GM18951 (cell line): ENCODE measurements around the gene ISYNA1.
"Not testable (repeated sequence)": the region's sequence is repeated elsewhere in the genome, so short reads cannot be mapped to it uniquely, and the experiment has no call there.

Experiments used
- POLR2A ChIP-seq: IDR thresholded peaks from 4 replicates; pipeline ENCODE4 v1.6.1; 2011; ENCODE audit warnings: mild to moderate bottlenecking; ENCODE audit not compliant: insufficient read length, insufficient read depth; ENCODE audit errors: extremely low read depth
- in situ Hi-C: fragments of 300-500 bp; cut with MboI; formaldehyde crosslinking; loops from one replicate; pipeline ENCODE4 v1.12.0; 2022; ENCODE audit warnings: low sequenced_read_pairs, mixed read lengths, inconsistent platforms; ENCODE audit not compliant: unreplicated experiment

ISYNA1 gene

DNA sequence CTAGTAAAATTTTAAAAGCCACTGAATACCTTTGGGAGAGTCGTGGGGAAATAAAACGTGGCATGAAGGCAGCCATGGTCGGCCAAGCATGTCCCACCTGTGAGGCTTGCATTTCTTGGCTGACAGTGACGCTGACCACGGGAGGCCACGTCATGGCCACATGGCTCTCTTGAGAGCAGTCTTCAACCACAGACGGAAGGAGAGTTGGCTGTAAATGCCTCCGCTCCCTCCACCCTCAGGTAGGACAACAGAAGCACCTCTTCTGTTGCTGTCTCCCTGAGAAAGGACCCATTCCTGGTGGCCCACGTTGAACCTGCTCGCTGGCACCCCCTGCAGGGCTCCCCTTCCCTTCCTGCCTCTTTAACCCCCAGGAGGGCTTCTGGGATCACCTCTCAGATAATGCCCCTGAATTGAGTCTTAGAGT lies 29.9 kb downstream of the ISYNA1 start:
- in situ Hi-C loops: no loop called here
- no peak for TF ChIP-seq POLR2A

DNA sequence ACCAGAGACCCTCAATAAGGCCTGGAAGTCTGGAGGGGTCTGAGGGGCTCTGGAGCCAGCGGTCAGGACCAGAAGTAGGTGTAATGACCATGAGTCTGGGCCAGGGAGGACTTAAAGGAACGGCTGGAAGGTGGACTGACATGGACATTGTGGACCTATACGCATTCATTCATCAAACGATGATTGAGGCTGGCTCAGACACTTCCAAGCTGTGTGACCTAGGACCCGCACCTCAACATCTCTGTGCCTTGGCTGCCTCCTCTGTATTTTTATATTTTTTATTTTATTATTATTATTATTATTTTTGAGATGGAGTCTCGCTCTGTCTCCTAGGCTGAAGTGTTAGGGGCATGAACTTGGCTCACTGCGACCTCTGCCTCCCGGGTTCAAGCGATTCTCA lies 31.2 kb downstream of the ISYNA1 start:
- in situ Hi-C loops: no loop called here
- no peak for TF ChIP-seq POLR2A

DNA sequence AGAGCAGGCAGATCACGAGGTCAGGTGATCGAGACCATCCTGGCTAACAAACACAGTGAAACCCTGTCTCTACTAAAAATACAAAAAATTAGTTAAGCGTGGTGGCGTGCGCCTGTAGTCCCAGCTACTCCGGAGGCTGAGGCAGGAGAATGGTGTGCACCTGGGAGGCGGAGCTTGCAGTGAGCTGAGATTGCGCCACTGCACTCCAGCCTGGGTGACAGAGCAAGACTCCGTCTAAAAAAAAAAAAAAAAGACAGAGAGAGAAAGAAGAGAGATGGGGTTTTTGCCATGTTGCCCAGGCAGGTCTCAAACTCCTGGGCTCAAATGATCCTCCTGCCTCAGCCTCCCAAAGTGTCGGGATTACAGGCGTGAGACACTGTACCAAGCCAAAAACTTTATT lies 32.2 kb downstream of the ISYNA1 start:
- in situ Hi-C loops: not testable (repeated sequence)

DNA sequence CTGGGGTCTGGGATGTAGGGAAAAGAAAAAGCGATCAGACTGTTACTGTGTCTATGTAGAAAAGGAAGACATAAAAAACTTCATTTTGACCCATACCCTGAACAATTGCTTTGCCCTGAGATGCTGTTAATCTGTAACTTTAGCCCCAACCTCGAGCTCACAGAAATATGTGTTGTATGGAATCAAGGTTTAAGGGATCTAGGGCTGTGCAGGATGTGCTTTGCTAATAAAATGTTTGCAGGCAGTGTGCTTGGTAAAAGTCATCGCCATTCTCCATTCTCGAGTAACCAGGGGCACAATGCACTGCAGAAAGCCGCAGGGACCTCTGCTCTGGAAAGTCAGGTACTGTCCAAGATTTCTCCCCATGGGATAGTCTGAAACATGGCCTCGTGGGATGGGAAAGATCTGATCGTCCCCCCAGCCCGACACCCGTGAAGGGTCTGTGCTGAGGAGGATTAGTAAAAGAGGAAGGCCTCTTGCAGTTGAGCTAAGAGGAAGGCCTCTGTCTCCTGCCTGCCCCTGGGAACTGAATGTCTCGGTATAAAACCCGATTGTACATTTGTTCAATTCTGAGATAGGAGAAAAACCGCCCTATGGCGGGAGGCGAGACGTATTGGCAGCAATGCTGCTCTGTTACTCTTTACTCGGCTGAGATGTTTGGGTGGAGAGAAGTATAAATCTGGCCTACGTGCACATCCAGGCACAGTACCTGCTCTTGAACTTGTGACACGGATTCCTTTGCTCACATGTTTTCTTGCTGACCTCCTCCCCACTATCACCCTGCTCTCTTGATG lies 35.3 kb downstream of the ISYNA1 start:
- in situ Hi-C loops: not testable (repeated sequence)

DNA sequence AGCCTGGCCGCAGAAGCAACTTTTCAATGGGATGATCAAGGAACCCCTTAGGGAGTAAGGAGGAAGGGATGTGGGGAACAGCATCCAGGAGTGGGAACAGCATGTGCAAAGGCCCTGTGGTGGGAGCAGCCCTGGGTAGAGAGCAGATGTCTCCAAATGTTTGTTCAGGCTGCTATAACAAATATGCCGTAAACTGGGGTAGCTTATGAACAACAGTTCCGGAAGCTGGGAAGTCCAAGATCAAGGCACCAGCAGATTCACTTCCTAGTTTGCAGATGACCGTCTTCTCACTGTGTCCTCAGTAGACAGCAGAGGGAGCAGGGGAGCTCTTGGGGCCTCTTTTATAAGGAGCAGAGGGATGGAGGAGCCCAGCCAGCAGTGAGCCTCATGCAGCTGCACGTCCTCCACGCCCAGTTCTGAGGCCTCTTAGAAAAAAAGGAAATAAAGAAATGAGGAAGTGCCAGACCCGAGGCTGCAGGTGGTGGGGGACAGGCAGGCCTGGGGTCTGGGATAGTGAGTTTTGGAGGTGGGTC lies 36.3 kb downstream of the ISYNA1 start:
- TF ChIP-seq POLR2A: peak; percentile 22
- in situ Hi-C loops: no loop called here

DNA sequence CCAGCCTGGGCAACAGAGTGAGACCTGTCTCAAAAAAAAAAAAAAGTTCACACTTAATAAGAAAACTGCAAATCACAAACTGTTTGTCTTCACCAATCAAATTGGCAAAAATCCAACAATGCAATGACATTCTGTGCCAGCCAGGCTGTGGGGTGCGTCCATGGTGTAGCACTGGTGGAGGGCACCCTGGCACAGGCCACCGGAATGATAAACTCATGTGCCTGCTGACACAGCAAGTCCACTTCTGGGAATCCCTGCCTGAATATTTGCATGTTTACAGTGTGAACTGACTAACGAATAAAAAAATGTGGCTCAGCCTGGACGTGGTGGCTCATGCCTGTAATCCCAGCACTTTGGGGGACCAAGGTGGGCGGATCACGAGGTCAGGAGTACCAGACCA lies 38.9 kb downstream of the ISYNA1 start:
- in situ Hi-C loops: no loop called here
- no peak for TF ChIP-seq POLR2A

DNA sequence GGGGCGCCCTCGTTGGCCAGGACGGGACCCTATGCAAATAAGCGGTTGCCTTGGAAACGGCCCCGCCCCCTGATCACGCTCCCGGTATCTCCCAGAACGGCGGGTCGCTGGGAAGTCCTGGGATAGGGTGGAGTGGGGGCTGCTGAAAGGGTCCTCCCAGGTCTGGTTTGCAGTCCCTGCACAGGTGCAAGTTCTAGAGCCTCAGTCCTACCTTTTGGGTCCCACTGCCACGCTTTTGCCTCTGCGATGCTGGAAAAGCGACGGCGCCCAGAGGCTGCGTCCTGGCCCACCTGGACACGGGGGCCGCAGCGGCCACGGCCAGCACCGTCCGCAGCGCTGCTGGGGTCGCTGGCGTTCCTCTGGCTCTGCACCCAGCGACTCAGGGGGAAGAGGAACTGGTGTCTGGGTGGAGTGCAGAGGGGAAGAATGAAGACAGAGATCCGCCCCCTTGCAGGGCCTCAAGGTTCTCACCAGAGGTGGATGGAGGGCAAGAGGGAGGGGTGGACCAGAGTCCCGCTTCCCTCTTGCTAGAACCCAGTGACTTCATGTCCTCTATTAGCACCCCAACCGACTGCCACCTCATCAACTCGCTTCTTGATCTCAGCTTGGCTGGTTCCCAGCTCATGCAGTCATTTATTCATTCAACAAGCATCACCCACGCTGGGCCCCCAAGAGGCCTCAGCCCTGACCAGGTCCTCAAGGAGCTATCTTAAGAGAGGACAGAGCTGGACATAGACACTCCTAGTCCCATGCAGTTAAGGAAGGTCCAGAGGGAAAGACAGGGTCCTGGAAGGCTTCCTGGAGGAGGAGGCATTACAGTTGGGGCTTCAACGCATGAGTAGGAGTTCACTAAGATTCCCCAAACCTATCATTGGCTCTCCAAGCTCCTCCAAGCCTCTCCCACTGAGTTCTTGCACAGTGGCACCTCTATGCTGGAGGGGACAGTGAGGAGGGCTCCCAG lies 40.4 kb downstream of the ISYNA1 start, which contains the start of gene LRRC25:
Gene LRRC25 (minus strand): TSS at position 381 of the 961 bp plus-strand sequence. CDS start 659 bp downstream, outside the sequence.
- in situ Hi-C loops: no loop called here
- TF ChIP-seq POLR2A: no peak

DNA sequence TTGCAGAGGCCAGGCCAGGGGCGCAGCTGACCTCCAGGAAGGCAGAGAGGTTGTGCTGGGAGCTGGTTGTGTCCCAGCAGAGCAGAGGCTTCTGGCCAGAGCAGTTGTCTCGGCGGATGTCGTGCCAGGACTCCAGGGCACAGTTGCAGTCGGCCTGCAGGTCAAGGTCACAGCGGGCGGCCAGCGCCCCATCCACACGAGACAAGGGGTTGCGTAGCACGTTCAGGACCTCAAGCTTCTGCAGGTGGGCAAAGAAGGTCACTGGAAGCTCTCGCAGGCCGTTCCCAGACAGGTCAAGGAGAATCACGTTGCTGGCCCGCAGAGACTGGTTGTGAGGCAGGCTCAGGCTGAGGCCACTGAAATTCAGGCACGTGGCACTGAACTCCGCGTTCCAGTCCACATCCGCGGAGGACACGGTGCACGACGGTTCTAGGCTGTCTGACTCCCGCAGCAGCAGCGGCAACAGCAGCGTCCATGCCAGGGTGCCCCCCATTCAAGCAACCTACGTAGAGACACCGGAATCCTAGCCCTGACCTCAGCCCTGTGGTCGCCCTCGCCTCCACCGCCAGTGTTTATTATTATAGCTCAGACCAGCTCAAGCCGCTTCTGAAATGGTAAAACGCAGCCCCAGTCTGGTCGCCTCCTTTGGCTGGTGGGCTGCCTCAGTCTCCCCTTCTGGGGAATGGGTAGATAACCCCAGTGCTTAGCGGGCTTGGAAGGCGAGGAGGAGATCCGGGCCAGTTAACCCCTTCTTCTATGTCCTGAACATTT lies 41.3 kb downstream of the ISYNA1 start:
- TF ChIP-seq POLR2A: no peak
- in situ Hi-C loops: no loop called here

DNA sequence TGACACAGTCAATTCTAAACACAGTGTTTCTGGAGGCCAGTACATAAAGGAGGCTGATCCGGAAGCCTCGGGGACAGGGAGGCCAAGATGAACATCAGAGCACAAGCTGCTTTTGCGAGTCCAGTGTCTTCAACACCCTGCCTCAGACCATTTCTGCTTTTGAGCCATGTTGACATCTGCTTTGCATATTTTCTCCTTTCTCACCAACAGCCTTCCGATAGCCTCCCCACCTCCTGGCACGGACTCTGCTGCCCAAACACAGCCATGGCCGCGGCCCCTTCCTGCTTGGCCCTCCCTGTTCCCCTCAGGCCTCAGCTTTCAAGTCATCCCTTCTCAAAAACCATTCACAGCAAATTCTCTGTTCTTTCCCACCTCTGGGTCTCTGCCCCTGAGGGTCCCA lies 44.1 kb downstream of the ISYNA1 start:
- in situ Hi-C loops: no loop called here
- no peak for TF ChIP-seq POLR2A

DNA sequence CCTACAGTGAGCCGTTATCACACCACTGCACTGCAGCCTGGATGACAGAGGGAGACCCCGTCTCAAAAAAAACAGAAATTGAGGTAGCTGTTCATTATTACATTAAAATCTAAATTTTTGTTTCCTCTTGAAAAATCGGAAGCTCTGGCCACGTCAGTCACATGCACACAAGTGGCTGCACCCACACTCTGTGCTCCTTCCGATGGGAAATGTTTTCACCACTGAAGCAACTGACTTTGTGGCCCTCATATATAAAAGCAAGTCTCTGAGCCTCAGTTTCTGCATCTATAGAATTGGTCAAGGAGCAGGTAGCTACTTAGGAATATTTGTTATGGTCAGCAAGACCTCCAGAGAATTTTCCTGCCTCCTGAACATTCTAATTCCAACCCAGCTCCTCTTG lies 45.0 kb downstream of the ISYNA1 start:
- no peak for TF ChIP-seq POLR2A
- in situ Hi-C loops: no loop called here

DNA sequence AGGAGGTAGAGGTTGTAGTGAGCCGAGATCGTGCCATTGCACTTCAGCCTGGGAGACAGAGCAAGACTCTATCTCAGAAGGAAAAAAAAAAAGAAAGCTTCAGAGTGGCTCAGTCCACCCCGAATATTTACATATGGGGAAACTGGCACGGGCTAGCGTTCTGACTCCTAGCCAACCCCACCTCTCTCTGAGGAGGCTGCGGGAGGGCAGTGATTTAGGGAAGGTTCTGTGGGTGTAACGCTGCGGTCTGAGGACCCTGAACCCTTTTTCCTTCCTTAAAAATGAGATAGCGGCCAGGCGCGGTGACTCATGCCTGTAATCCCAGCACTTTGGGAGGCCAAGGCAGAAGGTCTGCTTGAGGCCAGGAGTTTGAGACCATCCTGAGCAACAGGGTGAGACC lies 45.5 kb downstream of the ISYNA1 start:
- no peak for TF ChIP-seq POLR2A
- in situ Hi-C loops: no loop called here

DNA sequence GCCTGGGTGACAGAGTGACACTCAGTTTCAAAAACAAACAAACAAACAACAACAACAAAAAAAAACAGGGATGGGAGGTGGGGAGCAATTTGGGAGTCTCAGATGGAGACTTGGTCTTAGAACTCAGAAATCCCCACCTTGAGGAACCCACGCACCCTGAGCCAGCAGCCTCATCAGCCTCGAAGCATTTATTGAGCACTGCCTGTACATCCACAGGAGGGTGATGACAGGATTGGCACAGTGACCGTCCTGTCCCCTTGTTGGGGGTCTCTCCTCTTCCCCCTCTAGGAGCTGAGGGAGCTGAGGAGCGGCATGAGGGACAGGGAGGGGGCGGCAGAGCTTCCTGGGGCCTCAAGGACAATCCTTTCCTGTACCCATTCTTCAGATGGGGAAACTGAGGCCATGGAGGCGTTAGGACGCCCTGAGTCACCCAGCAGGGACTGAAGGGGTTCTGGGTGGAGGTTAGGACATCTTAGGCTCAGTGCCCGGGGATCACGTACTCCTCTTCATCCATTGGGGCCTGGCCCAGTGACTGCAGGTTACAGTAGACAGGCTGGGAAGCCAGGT lies 46.3 kb downstream of the ISYNA1 start:
- TF ChIP-seq POLR2A: no peak
- in situ Hi-C loops: no loop called here

DNA sequence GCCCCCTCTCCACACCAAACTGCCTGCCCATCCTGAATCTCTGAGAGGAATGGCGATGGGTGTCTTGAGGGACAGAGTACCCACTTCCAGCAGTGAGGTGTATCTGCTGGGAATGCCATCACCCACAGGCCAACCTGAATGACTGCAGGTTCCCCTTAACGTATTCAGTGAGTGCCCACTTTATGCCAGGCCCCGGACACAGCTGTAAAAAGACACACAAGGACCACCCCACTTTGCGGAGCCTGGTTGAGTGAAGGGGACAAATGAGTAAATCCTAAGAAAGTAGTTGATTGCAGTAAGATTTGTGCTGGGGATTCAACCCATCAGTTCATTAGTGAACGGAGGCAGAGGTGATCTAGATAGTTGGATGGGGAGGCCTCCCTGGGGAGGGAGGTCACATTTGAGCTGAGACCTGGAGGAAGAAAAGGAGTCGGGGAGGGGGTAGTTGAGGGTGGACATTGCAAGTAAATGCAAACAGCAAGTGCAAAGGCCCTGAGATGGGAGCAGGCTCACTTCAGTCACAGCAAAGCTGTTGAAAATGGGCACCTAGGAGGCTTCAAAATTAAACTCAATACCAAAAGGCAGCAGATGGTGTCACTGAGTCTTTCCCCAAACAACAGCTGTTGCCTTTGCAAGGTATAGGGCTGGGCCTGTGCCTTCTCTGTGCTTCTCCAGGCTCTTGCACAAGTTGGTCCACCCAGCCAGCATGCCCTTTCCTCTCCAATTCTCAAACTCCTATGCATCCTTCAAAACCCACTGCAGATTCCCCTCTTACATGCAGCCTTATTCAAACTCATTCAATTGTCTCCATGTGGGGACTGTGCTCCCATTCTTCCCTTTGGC lies 47.6 kb downstream of the ISYNA1 start:
- no peak for TF ChIP-seq POLR2A
- in situ Hi-C loops: no loop called here
